GM19351 (cell line): ENCODE measurements around the gene ASAP2.
"Not testable (repeated sequence)": the region's sequence is repeated elsewhere in the genome, so short reads cannot be mapped to it uniquely, and the experiment has no call there.

Experiments
- ATAC-seq: cut with Tn5 transposase; IDR thresholded peaks from one replicate; pipeline ENCODE4 v1.9.1; 2021; ENCODE audit warnings: mild to moderate bottlenecking, moderate library complexity; ENCODE audit not compliant: unreplicated experiment

The ASAP2 gene

DNA sequence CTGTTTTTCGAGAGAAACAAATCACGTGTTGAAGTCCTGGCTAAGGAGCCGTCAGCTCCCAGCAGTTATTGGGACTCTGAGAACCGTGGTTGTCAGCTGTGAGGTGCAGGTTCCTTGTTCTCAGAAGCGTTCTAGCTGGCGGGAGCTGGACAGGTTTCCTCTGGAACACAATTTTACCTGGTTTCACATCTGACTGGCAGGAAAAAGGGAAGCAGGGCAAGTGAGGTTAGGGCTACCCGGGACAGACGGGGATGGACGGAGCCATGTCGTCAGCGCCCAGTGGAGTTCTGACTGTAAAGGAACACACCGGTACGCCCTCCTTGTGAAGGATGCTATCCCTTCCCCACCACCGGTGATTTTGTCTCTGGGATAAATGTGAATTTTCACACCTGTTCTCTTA, 190.6 kb downstream of the ASAP2 start:
- no peak for ATAC-seq

DNA sequence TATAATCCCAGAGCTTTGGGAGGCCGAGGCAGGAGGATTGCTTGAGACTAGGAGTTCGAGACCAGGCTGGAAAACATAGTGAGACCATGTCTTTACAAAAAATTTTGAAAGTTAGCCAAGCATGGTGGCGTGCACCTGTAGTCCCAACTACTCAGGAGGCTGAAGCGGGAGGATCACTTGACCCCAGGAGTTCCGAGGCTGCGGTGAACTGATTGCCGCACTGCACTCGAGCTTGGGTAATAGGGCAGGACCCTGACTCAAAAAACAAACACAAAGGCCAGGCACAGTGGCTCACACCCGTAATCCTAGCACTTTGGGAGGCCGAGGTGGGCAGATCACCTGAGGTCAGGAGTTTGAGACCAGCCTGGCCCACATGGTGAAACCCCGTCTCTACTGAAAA, 191.6 kb downstream of the ASAP2 start:
- ATAC-seq = not testable (repeated sequence)

DNA sequence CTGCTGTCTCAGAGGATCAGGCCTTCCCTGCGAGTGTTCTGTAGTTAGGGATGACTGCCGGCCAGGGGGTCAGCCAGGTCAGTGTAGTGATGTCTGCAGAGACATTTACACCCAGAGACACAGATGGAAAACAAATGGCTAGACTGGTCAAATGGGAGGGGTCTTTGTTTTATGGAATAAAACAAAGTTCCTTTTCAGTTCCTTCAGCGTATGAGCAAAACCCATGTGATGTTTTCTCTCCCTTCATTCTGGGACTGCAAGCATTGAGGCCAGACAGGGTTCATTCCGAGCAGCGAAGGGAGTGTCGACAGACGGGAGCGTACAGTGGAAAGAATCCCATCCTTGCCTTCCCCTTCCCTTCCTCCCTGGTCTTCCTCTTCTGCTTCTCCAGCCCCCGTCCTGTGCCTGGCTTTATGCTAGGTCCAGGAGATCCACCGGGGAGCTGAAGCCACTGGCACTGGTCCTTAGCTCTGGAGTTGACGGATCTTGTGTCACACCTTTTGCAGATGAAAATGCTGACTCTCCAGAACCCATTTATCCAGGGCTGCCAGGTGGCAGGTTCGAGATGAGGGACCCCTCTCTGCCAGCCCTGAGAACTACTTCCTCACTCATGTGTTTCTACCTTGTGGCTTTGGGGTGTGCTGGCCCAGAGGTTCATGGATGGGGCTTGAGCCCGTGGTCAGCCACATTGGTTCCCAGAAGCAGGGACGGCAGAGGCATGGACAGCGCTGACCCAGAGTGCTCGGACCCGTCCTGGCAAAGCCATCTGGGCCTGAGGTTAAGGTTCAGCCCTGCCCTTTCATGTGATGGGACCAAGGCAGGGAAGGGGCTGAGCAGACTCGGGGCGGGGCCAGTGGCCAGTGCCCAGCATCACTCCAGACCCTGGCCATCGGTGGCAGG, 192.5 kb downstream of the ASAP2 start:
- no peak for ATAC-seq

DNA sequence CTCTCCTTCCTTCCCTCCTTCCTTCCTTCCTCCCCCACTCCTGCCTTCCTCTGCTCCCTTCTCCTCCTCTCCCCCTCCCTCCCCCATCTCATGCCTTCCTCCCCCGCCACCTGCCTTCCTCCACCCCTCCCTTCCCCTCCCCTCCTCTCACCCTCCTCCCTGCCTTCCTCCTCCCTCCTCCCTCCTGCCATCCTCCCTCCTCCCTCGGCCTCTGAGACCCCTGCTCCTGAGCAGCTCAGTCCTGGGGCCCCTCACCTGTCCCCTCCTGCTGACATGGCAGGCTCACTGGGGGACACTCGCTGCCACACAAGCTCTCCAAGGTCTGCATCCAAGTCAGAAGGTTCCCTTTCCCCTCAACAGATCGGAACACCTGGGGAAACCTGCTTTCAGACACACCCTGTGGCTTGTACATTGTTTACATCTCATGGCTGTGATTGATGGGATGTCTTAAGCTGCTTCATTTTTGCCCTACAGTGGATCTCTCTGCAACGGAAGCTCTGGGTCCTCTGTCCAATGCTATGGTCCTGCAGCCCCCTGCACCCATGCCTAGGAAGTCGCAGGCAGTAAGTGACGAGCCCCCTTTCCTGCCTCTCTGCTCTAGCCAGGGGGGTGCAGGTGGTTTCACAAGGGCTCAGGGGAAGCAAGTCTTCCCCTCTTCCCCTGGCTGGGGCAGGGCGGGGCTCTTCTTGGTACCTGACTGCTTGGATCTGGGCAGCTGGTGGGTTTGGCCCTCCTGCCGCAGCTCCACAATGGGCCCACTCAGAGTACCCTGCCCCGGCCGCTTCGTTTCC, 193.9 kb downstream of the ASAP2 start:
- ATAC-seq = no peak

DNA sequence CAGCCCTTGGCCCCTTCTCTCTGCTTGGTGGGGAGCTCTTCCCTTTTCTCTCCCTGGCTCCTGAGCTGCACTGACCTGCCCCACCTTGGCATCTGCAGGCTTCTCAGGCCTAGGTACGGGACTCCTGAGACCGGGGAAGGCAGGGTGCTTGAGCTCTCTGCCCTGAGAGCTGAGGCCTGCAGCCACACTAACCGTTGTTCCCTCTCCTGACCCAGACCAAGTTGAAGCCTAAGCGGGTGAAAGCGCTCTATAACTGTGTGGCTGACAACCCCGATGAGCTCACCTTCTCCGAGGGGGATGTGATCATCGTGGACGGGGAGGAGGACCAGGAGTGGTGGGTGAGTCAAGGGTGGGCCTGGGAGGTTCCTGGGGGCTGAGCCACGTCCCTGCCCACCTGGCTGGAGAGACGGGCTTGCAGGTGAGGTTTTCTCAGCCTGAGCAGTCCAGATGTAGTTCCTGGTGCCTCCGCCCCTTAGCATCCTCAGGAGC, 194.5 kb downstream of the ASAP2 start:
- no peak for ATAC-seq

DNA sequence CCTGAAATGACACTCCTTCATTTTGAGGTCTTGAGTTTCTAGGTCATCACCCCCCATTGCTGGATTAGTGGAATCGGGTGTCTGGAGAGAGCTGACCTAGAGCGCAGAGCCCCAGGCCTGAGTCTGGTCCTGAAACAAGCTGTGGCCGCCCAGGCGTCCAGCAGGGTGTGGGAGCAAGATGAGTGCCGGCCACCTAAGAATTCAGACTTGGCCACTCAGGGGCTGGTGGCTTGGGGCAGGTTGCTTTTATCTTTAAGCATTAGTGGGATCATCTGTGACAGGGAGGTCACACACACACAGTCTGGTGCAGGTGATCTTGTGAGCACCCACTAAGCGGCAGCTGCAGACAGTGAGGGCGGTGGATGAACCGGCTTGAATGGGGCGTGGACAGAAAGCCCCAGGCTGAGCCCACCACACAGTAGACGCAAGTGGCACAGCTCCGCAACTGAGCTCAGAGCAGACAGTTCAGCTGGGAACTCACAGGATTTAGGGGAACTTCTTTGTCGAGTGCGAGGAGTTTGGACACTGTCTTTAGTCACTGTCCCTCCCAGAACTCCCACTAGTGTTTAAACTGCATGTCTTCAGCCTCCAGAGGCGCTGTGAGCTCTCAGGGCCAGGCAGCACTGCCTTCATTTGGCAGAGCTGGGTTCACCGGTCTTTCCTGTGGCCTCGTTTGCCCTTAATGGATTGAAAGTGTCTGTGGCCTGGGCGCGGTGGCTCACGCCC, 195.2 kb downstream of the ASAP2 start:
- no peak for ATAC-seq

DNA sequence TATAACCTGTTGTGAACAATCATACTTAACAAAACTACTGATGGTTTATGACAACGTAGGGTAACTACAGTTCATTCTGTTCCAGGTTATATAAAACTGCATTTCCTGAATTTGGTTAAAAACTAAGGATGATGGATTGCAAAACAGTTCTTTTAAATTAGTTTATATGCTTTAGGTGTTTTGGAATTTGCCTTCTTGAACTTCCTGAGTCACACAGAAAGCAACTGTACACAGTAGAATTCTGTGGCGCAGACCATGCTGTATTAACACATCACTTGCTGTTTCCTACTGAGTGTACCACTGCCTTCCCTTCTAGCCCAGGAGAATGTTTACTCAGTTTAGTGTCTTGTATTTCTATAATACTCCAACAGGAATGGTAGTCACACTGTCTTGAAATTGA, 197.3 kb downstream of the ASAP2 start:
- no peak for ATAC-seq

DNA sequence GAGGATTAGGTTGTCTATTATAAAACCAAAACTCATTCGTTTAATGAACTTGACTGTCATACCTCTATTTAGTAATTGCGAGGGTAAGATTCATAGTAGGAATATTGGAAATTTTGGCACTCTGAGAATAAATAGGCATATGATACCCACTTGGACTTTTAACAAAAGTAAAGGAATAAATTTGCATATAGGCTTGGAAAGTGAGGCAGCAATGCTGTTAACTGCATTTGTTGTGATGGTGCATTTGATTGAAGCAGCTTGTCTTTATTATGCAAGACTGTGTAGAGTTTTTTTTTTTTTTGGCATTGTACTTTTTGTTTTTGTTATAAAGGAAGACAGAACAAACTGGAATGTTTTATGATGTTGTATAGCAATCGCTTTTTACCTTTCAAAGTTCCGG, 197.8 kb downstream of the ASAP2 start:
- no peak for ATAC-seq

DNA sequence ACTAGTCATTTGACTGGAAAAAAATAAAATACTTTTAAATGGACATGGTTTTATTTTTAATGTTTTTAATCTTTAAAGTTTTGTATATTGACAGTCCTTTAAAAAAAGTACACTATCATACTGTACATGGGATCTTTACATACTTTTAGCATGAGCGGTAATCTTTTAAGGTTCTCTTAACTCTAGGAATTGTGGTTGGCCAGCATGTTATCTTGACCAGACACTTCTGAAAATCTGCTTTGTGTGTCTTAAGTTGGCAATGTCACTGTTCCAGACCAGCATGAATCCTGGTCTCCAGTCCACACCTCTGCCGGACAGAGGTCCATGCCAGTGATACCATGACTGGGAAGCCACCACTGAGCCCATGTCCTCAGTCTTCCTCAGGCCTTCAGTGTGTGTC, 199.0 kb downstream of the ASAP2 start:
- ATAC-seq = no peak

DNA sequence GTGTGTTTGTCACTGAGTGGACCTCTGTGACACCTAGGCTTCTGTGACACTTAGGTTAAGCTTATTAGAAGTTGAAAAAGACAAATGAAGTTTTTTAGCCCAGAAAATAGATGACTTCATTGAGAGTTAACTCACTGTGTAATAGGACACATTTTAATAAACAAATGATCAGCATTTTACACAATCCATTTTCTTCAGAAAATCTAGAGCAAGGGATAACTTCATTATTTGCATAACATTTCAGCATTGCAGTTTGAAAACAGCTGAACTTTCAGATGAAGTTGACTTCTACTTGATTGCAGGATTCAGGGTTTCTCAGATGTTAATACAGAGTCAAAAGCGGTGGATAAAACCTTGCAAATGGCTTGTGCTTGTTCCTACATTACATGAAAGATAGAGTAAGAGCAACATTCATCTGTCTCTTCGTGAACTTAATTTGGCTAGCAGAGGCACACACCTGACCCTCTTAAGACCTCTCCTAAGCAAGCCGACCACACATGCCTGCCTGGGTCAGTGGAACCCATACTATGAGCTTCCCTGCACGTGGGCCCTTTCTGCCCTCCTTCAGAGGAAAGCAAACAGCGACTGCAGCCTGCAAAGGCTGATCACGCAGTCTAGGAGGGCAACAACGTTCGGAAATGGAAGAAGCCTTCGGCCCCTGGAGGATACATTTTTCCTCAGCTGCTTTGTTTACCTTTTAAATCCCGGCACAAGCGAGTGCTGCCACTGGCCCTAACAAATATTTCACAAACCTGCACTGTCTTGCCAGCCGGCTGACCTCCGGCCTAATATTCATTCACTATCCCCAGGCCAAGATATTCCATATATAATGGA, 200.1 kb downstream of the ASAP2 start:
- no peak for ATAC-seq

DNA sequence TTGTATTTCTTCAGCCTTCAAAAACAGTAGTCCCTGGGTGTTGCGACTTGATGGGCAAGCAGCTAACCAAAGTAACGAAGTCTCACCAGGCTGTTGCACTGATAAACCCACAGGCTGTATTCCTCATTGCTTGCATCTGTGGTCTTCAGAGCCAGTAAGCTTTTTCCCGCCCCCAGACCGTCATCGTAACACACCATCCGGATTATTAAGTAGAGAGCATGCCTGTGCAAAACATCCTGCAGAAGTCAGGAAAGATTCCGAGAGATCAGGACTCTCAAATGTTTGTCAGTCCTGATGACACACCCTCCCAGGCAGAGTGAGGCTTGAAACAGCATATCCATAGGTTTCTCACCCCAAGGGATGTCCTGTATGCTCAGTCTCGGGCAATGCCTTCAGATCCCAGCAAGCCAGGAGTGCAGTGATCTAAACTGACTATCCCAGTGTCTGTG, 200.8 kb downstream of the ASAP2 start:
- ATAC-seq = no peak

DNA sequence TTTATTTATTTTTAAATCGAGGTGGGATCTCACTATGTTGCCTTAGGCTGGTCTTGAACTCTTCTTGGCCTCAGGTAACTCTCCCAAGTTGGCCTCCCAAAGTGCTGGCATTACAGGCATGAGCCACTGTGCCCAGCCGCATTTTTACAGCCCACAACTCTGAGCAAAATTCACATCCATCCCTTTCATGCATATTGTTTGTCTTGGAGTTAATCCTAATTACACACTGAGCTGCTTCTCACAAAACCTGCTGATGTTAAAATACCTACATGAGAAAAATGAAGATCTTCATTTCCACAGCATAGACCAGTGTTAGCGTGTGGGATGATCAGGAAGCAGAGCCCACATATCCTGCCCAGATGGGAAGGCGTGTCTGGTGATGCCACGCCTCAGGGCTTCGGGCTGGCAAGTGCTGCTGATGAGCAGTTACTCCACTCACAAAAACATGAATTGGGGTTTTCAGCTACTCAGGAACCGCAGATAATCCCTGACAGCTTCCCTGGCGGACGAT, 202.1 kb downstream of the ASAP2 start:
- ATAC-seq = no peak

DNA sequence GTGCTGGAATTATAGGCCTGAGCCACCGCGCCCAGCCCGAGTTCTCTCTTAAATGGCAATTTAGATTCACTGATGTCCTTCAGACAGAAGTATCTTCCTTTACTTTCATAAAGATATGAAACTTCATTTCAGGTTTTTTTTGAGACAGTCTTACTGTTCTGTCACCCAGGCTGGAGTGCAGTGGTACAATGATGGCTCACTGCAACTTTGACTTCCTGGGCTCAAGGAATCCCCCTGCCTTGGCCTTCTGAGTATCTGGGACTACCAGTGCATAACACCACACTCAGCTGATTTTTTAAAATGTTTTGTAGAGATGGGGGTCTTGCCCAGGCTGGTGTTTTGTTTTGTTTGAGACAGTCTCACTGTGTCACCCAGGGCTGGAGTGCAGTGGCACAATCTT, 203.5 kb downstream of the ASAP2 start:
- ATAC-seq = no peak

DNA sequence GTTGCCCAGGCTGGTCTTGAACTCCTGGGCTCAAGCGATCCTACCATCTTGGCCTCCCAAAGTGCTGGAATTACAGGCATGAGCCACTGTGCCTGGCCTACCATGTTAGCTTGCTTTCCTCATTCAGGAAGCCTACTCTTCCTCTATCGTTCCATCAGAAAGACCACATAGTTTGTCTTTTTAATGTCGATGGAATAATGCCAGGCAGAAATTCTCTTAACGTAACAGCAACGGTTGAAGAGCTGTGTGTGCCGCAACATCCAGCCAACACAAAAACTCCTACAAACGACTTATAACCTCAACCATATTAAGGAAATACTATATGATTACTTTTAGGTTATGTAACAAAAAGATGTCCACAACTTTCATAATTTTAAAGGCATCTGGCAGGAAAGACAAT, 206.2 kb downstream of the ASAP2 start:
- no peak for ATAC-seq

DNA sequence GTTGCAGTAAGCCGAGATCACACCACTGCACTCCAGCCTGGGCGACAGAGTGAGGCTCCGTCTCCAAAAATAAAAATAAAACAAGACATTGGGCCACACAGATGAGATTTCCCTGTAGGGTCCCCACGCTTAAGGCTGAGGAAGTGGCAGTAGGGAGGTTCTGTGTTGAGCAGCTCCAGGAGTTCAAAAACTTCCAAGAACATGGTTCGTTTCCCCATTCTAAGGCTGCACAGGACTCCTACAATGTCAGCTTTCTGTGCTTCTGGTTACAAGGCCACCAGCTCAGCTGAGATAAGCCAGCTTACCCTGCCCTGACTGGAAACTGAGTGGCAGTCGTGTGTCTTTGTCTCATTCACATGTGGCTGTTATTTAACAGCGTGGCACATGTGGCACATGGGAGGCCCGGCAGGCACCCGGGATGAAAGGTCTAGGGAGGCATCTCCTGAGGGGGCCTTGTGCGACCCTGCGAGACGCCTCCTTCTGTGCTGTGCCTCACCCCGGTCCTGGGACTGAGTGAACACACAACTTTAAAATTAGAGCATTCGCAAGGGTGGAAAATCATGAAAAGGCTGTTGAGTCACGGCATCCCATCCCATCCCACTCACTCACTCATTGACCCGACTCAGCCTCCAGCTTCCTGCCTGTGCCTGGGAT, 209.0 kb downstream of the ASAP2 start:
- no peak for ATAC-seq

DNA sequence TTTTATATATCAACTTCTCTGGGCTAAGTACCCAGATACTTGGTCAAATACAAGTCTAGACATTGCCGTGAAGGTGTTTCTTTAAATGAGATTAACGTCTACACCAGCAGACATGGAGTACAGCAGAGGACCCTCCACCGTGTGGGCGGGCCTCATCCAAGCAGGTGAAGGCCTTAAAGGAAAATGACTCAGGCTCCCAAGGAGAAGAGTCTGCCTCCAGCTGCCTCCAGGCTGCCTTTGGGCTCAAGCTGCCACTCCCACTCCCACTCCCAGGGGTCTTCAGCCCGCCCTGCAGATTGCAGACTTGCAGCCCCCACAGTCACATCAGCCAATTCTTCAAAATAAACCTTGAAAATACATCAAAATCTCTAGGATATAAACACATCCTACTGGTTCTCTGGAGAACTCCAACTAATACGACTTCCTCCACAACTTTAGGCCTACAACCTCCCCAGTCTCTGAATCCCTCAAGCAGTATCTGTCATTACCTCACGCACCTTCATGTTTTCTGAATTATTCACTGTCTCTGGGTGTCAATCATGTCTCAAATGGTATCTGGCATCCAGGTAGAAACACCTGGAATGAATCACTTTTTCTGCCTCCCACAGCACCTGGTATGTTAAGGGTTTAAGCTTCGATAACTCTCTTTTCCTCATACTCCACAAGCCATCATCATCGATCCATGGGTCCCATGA, 209.8 kb downstream of the ASAP2 start:
- no peak for ATAC-seq

DNA sequence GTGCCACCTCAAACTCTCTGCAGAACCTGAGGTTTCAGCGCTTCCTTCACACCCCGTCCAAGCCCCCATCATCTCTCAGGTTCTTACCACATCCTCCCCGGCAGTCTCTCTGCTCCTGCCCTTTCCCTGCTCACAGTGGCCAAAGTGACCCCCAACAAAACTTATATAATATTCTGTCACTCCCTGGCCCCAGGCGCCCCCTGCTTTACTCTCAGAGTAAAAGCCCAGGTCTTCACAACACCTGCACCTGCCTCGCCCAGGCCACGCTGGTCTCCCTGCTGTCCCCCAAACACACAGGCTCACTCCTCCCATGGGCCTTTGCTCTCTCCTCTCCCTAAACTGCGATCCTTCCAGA, 210.3 kb downstream of the ASAP2 start:
- ATAC-seq = no peak

DNA sequence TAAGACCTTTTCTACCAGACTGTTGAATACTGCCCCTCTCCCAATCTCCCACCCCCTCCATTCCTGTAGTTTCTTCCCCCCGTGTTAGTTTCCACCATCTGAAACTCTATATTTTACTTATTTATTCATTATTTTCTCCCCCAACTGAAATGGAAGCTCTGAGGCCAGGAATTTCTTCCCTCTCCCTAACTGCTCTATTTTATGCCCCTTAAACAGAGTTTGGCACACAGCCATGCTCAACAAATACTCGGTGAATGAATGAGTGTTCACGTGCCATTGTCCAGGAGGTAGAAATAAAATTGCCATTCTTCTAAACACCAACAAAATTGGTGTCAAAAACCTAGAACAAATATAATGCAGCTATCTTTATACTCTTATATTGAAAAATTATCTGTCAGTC, 211.1 kb downstream of the ASAP2 start:
- no peak for ATAC-seq

DNA sequence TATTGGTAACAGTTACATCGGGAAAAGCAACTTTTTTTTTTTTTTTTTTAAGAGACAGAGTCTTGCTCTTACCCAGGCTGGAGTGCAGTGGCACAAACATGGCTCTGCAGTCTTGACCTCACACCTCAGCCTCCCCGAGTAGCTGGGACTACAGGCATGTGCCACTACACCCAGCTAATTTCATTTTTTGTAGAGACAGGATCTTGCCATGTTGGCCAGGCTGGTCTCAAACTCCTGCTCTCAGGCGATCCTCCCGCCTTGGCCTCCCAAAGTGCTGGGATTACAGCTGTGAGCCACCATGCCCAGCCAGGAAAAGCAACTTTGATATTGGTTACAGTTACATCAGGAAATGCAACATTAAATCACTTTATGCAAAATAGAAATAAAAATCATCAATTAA, 212.1 kb downstream of the ASAP2 start:
- ATAC-seq = no peak
